SK-N-SH treated with all-trans-retinoic acid at 6 μM for 48 hours (cell line): Measurements from ENCODE around the gene MCEMP1.

Experiments used
- ARNTL ChIP-seq: fragments of 450-650 bp; formaldehyde crosslinking; IDR thresholded peaks from 2 replicates; pipeline ENCODE4 v1.5.0; 2020; ENCODE audit warnings: low read depth, mild to moderate bottlenecking, moderate library complexity, borderline replicate concordance
- CREB5 ChIP-seq: fragments of 250-450 bp; sonication (Bioruptor Pico); IDR thresholded peaks from 2 replicates; pipeline ENCODE4 v1.5.1; 2020; ENCODE audit warnings: low read depth, mild to moderate bottlenecking, moderate library complexity
- CSRNP3 ChIP-seq: fragments of 250-450 bp; sonication (Bioruptor Pico); IDR thresholded peaks from 2 replicates; pipeline ENCODE4 v1.5.1; 2021; ENCODE audit warnings: mild to moderate bottlenecking, moderate library complexity
- ISL1 ChIP-seq: fragments of 250-450 bp; sonication (Bioruptor Pico); IDR thresholded peaks from 2 replicates; pipeline ENCODE4 v2.1.2; 2022; ENCODE audit warnings: mild to moderate bottlenecking, moderate library complexity
- OSR1 ChIP-seq: fragments of 250-450 bp; sonication (Bioruptor Pico); IDR thresholded peaks from 2 replicates; pipeline ENCODE4 v1.8.0; 2022; ENCODE audit warnings: moderate library complexity, mild to moderate bottlenecking, inconsistent platforms
- PATZ1 ChIP-seq: fragments of 250-450 bp; sonication (Bioruptor Pico); IDR thresholded peaks from 2 replicates; pipeline ENCODE4 v1.8.0; 2020; ENCODE audit warnings: mild to moderate bottlenecking, moderate library complexity, borderline replicate concordance
- TOX ChIP-seq: fragments of 250-450 bp; sonication (Bioruptor Pico); IDR thresholded peaks from 2 replicates; pipeline ENCODE4 v1.8.0; 2021; ENCODE audit warnings: mild to moderate bottlenecking, moderate library complexity, borderline replicate concordance
- ZC3H10 ChIP-seq: fragments of 250-450 bp; sonication (Bioruptor Pico); IDR thresholded peaks from 2 replicates; pipeline ENCODE4 v1.5.1; 2021; ENCODE audit warnings: mild to moderate bottlenecking, moderate library complexity
- ZFP30 ChIP-seq: fragments of 450-650 bp; formaldehyde crosslinking; IDR thresholded peaks from 2 replicates; pipeline ENCODE4 v1.5.0; 2022; ENCODE audit warnings: mild to moderate bottlenecking, moderate library complexity

- no peak for TF ChIP-seq ISL1 (CRISPR knock-in tag)
- TF ChIP-seq PATZ1 (CRISPR knock-in tag), result no peak
- TF ChIP-seq CREB5, result no peak
- TF ChIP-seq CSRNP3, result no peak
- TF ChIP-seq OSR1 (CRISPR knock-in tag), result no peak
- TF ChIP-seq ZFP30 (CRISPR knock-in tag), result no peak
- TF ChIP-seq TOX, result no peak
- TF ChIP-seq ARNTL (CRISPR knock-in tag), result no peak
- no peak for TF ChIP-seq ZC3H10 (CRISPR knock-in tag)
Observed at GRCh38 chr19:7629347-7630054, 47.4 kb upstream of the MCEMP1 start, which contains the start of the genes PET100 and XAB2.
